ENCODE data around the gene SH3GLB1. TPM values are rescaled to one million over a fixed set of nuclear protein-coding genes. Genes with fewer than 3 reads are reported as not detected.

The SH3GLB1 gene
- total and polyA plus RNA-seq, 2 donors (not counting 1 experiment from before 2014, with no cell fraction given): 41.5 to 80.2 TPM

- no peak overlapping the region for H3K9ac ChIP-seq (ENCODE audit: insufficient read depth, low read length)
- no peaks in the 10 kb centered on the region for H4K20me1 ChIP-seq (ENCODE audit: control insufficient read depth, extremely low read depth, insufficient read depth, low read length)
- TF ChIP-seq CTCF (conservative IDR thresholded peaks at IDR 0.05 in 1 of 2, IDR thresholded peaks at IDR 0.05 in 1 of 2; ENCODE audit: low read depth in 1 of 2, low read length in 2 of 2): no peak
- TF ChIP-seq EZH2 (IDR thresholded peaks at IDR 0.05; ENCODE audit: low read length, missing control alignments): no peak
- no peak overlapping the region for H2AFZ ChIP-seq (ENCODE audit: low read length)
- H3K4me3 ChIP-seq (replicated peaks in 1 of 4; ENCODE audit: control extremely low read depth in 1 of 4, insufficient read depth in 1 of 4, low read depth in 3 of 4, low read length in 4 of 4): no peak overlapping the region
- H3K4me2 ChIP-seq (ENCODE audit: extremely low read depth, insufficient read depth, low read length): no peak overlapping the region
- no peak overlapping the region for H3K27ac ChIP-seq (ENCODE audit: insufficient read depth, low read length)
- no peaks in the 10 kb centered on the region for H3K4me1 ChIP-seq (ENCODE audit: control insufficient read depth, extremely low read depth, insufficient read depth, low read length)
- no peaks in the 10 kb centered on the region for H3K79me2 ChIP-seq (ENCODE audit: control insufficient read depth, insufficient read depth, low read length)
- no peaks in the 10 kb centered on the region for H3K27me3 ChIP-seq (ENCODE audit: control insufficient read depth, insufficient read depth, low read length)
- no peak for DNase-seq (ENCODE audit: low read depth in 2 of 2)
- no peaks in the 10 kb centered on the region for H3K9me3 ChIP-seq (ENCODE audit: control insufficient read depth, insufficient read depth, low read depth, low read length)
- no peaks in the 10 kb centered on the region for H3K36me3 ChIP-seq (ENCODE audit: control insufficient read depth, insufficient read depth, low read length)
These were observed 60.1 kb downstream of the SH3GLB1 start for GRCh38 chr1:86764523-86764922.

- H3K27ac ChIP-seq (ENCODE audit: insufficient read depth, low read length): no peak overlapping the region
These were observed 60.7 kb downstream of the SH3GLB1 start for GRCh38 chr1:86765073-86765472.

GRCh38 chr1:86765674-86766073 lies 61.3 kb downstream of the SH3GLB1 start:
- Histone ChIP-seq H3K4me1 (ENCODE audit: control insufficient read depth, extremely low read depth, insufficient read depth, low read length) (no peaks in the 10 kb centered on the region), H2AFZ (ENCODE audit: low read length) (no peak overlapping the region), H3K27ac (ENCODE audit: insufficient read depth, low read length) (no peak overlapping the region), H3K79me2 (ENCODE audit: control insufficient read depth, insufficient read depth, low read length) (no peaks in the 10 kb centered on the region), H3K4me2 (ENCODE audit: extremely low read depth, insufficient read depth, low read length) (no peak overlapping the region), H3K36me3 (ENCODE audit: control insufficient read depth, insufficient read depth, low read length) (no peaks in the 10 kb centered on the region), H3K27me3 (ENCODE audit: control insufficient read depth, insufficient read depth, low read length) (no peaks in the 10 kb centered on the region), H3K4me3 (replicated peaks in 1 of 4; ENCODE audit: control extremely low read depth in 1 of 4, insufficient read depth in 1 of 4, low read depth in 3 of 4, low read length in 4 of 4) (no peak overlapping the region), H3K9ac (ENCODE audit: insufficient read depth, low read length) (no peak overlapping the region), H3K9me3 (ENCODE audit: control insufficient read depth, insufficient read depth, low read depth, low read length) (no peaks in the 10 kb centered on the region), H4K20me1 (ENCODE audit: control insufficient read depth, extremely low read depth, insufficient read depth, low read length) (no peaks in the 10 kb centered on the region)
- TF ChIP-seq CTCF (conservative IDR thresholded peaks at IDR 0.05 in 1 of 2, IDR thresholded peaks at IDR 0.05 in 1 of 2; ENCODE audit: low read depth in 1 of 2, low read length in 2 of 2) (no peak), EZH2 (IDR thresholded peaks at IDR 0.05; ENCODE audit: low read length, missing control alignments) (no peak)
- DNase-seq (ENCODE audit: low read depth in 2 of 2): no peak

More at GRCh38 chr1:86765073-86765472, 60.7 kb downstream of the SH3GLB1 start:
- Histone ChIP-seq H3K9me3 (ENCODE audit: control insufficient read depth, insufficient read depth, low read depth, low read length) (no peaks in the 10 kb centered on the region), H3K36me3 (ENCODE audit: control insufficient read depth, insufficient read depth, low read length) (no peaks in the 10 kb centered on the region), H3K27me3 (ENCODE audit: control insufficient read depth, insufficient read depth, low read length) (no peaks in the 10 kb centered on the region), H3K4me2 (ENCODE audit: extremely low read depth, insufficient read depth, low read length) (no peak overlapping the region), H3K4me1 (ENCODE audit: control insufficient read depth, extremely low read depth, insufficient read depth, low read length) (no peaks in the 10 kb centered on the region), H3K79me2 (ENCODE audit: control insufficient read depth, insufficient read depth, low read length) (no peaks in the 10 kb centered on the region), H3K9ac (ENCODE audit: insufficient read depth, low read length) (no peak overlapping the region), H2AFZ (ENCODE audit: low read length) (no peak overlapping the region), H3K4me3 (replicated peaks in 1 of 4; ENCODE audit: control extremely low read depth in 1 of 4, insufficient read depth in 1 of 4, low read depth in 3 of 4, low read length in 4 of 4) (no peak overlapping the region), H4K20me1 (ENCODE audit: control insufficient read depth, extremely low read depth, insufficient read depth, low read length) (no peaks in the 10 kb centered on the region)
- TF ChIP-seq EZH2 (IDR thresholded peaks at IDR 0.05; ENCODE audit: low read length, missing control alignments) (no peak), CTCF (conservative IDR thresholded peaks at IDR 0.05 in 1 of 2, IDR thresholded peaks at IDR 0.05 in 1 of 2; ENCODE audit: low read depth in 1 of 2, low read length in 2 of 2) (no peak)
- no peak for DNase-seq (ENCODE audit: low read depth in 2 of 2)
